GM19023 (cell line): Measurements from ENCODE around the gene ARID1A.

Experiments
- ATAC-seq: cut with Tn5 transposase; IDR thresholded peaks from one replicate; pipeline ENCODE4 v1.9.1; 2021; ENCODE audit warnings: mild to moderate bottlenecking, moderate library complexity; ENCODE audit not compliant: unreplicated experiment

ARID1A gene

DNA sequence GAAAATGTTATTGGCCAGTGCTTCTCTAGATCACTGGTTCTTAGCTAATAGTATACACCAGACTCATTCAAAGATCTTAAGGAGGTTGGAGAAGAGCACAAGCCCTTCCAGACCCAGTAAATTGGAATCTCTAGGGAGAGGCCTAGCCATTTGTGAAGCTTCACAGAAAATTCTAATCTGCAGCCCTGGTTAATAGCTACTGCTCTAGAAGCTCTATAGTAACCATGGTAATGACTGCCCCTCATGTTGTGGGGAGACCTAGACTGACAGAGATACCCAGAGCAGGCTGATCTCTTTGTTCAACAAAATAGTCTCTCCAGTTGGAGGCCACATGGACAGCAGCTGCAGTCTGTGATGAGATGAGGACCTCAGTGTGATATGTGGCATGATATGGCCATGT, 31.7 kb downstream of the ARID1A start:
- ATAC-seq = no peak

- ATAC-seq = no peak
Observed at GRCh38 chr1:26728645-26729044, 32.8 kb downstream of the ARID1A start.

GRCh38 chr1:26729633-26730032, 33.8 kb downstream of the ARID1A start:
- ATAC-seq = no peak

DNA sequence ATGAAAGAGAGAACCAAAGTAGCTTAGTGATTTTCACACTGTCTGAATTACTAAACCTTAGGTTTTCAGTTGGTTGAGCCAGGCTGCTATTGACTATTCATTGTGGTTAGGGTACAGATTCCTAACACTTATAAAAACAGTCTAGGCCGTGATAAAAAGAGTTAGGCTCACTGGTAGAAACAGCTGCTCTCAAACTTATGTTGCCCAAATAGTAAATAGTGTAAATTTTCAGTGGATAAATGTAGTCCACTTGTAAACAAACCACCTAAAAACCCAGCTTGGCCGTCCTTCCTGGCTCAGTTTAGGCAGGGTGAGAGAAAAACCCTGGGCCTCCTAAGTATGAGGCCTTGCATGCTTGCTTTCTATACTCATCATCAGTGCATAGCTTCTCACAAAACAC, 34.9 kb downstream of the ARID1A start:
- no peak for ATAC-seq

DNA sequence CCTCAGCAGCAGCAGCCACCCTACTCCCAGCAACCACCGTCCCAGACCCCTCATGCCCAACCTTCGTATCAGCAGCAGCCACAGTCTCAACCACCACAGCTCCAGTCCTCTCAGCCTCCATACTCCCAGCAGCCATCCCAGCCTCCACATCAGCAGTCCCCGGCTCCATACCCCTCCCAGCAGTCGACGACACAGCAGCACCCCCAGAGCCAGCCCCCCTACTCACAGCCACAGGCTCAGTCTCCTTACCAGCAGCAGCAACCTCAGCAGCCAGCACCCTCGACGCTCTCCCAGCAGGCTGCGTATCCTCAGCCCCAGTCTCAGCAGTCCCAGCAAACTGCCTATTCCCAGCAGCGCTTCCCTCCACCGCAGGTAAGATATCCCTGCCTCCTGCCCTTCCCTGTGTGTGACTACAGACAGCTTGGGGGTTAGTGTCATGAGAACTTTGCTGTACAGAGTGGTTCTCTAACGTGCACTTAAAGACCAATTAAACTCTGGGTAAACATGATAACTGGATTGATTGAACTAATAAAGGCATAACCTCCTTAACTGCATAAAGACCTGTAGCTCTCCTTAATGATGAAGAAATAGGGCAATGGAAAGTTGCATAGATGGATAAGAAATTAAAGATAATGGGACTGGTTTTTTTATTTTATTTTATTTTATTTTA, 35.6 kb downstream of the ARID1A start:
- no peak for ATAC-seq

- no peak for ATAC-seq
Observed at GRCh38 chr1:26733392-26733791, 37.6 kb downstream of the ARID1A start.

DNA sequence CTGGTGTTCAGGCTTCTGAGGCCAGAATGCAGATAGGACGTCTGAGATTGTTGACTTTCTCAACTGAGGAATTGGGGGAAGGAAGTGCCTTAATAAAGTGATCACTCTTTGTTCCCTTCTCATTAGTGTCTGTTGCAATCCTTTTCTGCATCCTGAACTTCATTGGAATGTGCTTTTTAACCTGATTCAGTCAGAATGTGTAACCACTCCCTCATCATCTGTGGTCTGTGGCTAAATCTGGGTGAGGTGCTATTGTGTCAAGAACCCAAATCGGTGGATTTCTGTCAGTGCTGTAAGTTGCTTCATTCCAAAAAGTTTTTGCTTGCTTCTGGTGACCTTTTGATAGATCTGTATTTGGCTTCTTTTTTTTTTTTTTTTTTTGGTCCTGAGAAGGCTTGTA, 38.2 kb downstream of the ARID1A start:
- no peak for ATAC-seq

- no peak for ATAC-seq
Observed at GRCh38 chr1:26734501-26735058, 38.8 kb downstream of the ARID1A start.

GRCh38 chr1:26739329-26739914, 43.6 kb downstream of the ARID1A start:
- ATAC-seq = no peak

DNA sequence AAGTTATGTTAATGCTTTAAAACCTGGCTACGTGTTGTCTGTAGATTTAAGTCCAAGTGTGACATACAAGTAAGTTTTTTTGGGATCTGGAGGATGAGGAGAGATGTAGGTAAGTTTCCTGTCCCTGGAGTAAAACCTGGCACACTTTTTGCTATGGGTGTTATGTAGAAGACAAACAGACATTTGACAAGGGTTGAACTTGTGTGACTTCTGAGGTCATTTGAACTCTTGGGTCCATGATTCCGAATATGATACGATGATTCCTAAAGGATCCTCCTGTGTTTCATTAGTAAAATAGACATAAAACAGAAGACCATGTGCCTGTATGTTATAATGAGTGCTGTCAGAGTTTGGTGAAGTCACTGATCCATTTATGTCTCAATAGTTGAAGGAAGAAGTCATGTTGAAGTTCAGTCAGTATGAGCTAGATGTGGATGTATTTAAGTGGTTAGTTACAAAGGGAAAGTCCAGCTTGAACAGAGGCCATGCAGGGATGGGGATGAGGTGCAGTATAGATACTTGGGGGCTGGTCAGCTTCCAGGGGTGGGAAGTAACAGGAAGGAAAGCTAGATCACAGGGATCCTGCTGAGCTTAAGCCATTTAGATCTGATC, 44.3 kb downstream of the ARID1A start:
- no peak for ATAC-seq

DNA sequence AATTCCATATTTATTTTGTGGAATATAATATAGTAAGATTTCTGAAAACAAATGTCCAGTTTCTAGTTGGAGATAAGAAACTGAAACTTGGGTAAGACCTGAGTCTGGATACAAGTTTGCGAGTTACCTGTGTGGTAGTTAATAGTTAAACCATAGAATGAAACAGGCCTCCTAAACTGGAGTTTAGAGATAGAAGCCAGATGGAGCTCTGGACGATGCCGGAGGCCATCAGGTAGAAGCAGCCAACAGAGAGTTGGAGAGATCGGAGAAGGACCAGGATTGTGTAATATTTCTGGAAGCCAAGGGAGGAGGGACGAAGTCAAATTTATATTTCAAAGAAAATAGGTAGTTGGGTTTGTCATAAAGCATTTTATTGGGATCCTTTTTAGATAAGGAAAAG, 45.1 kb downstream of the ARID1A start:
- ATAC-seq = no peak

DNA sequence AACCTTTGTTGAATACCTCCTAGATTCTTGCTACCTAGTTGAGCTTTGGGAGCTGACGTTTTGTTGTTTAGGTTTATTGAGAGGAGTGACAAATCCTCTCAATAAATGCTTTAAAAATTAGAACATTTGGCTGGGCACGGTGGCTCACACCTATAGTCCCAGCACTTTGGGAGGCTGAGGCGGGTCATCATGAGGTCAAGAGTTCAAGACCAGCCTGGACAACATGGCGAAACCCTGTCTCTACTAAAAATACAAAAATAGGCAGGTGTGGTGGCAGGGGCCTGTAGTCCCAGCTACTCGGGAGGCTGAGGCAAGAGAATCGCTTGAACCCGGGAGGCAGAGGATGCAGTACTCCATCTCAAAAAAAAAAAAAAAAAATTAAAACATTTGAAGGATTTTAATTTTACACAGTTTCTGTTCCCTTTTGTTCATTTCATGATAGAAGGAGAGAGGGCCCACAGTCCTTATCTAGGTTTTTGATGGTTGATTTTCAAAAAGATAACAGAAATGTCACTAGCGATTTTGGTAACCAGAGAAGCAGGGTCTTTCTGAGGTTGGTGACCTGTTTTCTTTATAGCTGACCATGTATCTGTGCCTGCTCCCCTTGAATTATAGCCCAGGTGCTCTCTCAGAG, 47.7 kb downstream of the ARID1A start:
- ATAC-seq = no peak

GRCh38 chr1:26744075-26744959, 48.5 kb downstream of the ARID1A start:
- peak; percentile 94 for ATAC-seq

DNA sequence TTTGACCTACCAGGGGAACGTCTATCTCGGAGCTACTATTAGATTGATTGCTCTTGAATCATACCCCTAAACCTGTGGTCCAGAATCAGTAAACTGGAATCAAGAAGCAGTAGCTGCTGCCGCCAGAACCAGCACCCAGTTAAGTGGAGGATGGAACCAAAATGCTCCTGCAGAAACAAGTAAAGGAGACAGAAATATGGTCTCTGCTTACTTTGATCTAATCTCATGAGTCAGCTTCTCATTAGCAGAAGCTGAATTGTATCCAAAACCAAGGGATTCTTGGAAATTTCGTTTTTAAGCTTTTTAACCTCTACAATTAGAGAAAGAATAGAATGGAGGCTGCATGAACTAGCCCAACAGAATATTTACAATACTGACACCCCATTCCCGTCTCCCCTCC, 49.4 kb downstream of the ARID1A start:
- ATAC-seq = no peak

- ATAC-seq = no peak
Observed at GRCh38 chr1:26747048-26747447, 51.2 kb downstream of the ARID1A start.

DNA sequence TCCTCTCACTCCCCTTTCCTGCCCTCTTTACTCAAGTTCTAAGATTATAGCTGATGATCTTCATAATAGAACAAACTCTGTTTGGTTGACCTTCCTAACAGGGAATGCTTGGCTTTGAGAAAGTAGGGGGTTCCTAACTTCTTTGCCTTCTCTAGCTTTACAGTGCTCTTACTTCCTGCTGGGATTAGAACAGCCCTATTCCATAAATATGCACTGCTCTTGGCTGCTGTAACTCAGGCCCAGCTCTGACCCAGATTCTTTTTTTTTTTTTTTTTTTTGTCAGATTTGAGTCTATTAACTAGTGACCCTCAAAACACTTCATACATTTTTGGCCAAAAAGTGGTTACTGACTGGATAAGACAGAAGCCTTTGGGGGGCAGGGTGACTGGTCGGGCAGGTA, 52.5 kb downstream of the ARID1A start:
- ATAC-seq = no peak

- no peak for ATAC-seq
Observed at GRCh38 chr1:26749458-26749857, 53.6 kb downstream of the ARID1A start.

- no peak for ATAC-seq
Observed at GRCh38 chr1:26750428-26750827, 54.6 kb downstream of the ARID1A start.

GRCh38 chr1:26752519-26752918, 56.7 kb downstream of the ARID1A start:
- no peak for ATAC-seq

- ATAC-seq = no peak
Observed at GRCh38 chr1:26754086-26754874, 58.5 kb downstream of the ARID1A start.
